GM19452 (cell line): Measurements from ENCODE around the gene TTC39B.
A peak's percentile ranks its signal among the peaks of the same experiment; 100 is the strongest.

Source experiments
- ATAC-seq: cut with Tn5 transposase; IDR thresholded peaks from one replicate; pipeline ENCODE4 v1.9.1; 2021; ENCODE audit not compliant: unreplicated experiment

TTC39B gene

GRCh38 chr9:15231788-15232635 is 75.0 kb downstream of the TTC39B start:
- no peak for ATAC-seq

- ATAC-seq: no peak
These were observed 77.6 kb downstream of the TTC39B start for GRCh38 chr9:15229409-15229808.

- no peak for ATAC-seq
These were observed 79.5 kb downstream of the TTC39B start for GRCh38 chr9:15227491-15227890.

- no peak for ATAC-seq
These were observed 81.4 kb downstream of the TTC39B start for GRCh38 chr9:15225564-15226126.

- no peak for ATAC-seq
These were observed 84.7 kb downstream of the TTC39B start for GRCh38 chr9:15222313-15222712.

GRCh38 chr9:15221746-15222145 is 85.3 kb downstream of the TTC39B start:
- ATAC-seq: no peak

- ATAC-seq: no peak
These were observed 86.2 kb downstream of the TTC39B start for GRCh38 chr9:15220658-15221318.

GRCh38 chr9:15219546-15219945 is 87.5 kb downstream of the TTC39B start:
- ATAC-seq: no peak

- no peak for ATAC-seq
These were observed 88.0 kb downstream of the TTC39B start for GRCh38 chr9:15218994-15219393.

- no peak for ATAC-seq
These were observed 93.8 kb downstream of the TTC39B start for GRCh38 chr9:15213249-15213648.

- peak; percentile 17 for ATAC-seq
These were observed 95.1 kb downstream of the TTC39B start for GRCh38 chr9:15211815-15212495.

- ATAC-seq: peak; percentile 81
These were observed 95.7 kb downstream of the TTC39B start for GRCh38 chr9:15211160-15211814.

- no peak for ATAC-seq
These were observed 99.9 kb downstream of the TTC39B start for GRCh38 chr9:15206903-15207696.

GRCh38 chr9:15205632-15206420 is 101.2 kb downstream of the TTC39B start:
- no peak for ATAC-seq

GRCh38 chr9:15203581-15203980 is 103.4 kb downstream of the TTC39B start:
- ATAC-seq: no peak

GRCh38 chr9:15200111-15200510 is 106.9 kb downstream of the TTC39B start:
- no peak for ATAC-seq

- no peak for ATAC-seq
These were observed 114.2 kb downstream of the TTC39B start for GRCh38 chr9:15192856-15193255.

- no peak for ATAC-seq
These were observed 115.6 kb downstream of the TTC39B start for GRCh38 chr9:15191378-15191777.

- no peak for ATAC-seq
These were observed 117.5 kb downstream of the TTC39B start for GRCh38 chr9:15189481-15189880.
